H54 (cell line): ENCODE data around the gene USP35.

Experiments
- DNase-seq: peaks from one replicate; pipeline ENCODE4 v3.0.0; 2011; ENCODE audit warnings: low spot score, mixed read lengths; ENCODE audit not compliant: insufficient read length
- FAIRE-seq: peaks from 3 replicates; lab custom pipeline; 2011; peaks lifted over from hg19 to GRCh38; lab: Jason Lieb, UNC
- POLR2A ChIP-seq: IDR thresholded peaks from 2 replicates; pipeline ENCODE4 v1.6.1; 2011; ENCODE audit warnings: low read depth, mild to moderate bottlenecking, low read length

The USP35 gene

DNA sequence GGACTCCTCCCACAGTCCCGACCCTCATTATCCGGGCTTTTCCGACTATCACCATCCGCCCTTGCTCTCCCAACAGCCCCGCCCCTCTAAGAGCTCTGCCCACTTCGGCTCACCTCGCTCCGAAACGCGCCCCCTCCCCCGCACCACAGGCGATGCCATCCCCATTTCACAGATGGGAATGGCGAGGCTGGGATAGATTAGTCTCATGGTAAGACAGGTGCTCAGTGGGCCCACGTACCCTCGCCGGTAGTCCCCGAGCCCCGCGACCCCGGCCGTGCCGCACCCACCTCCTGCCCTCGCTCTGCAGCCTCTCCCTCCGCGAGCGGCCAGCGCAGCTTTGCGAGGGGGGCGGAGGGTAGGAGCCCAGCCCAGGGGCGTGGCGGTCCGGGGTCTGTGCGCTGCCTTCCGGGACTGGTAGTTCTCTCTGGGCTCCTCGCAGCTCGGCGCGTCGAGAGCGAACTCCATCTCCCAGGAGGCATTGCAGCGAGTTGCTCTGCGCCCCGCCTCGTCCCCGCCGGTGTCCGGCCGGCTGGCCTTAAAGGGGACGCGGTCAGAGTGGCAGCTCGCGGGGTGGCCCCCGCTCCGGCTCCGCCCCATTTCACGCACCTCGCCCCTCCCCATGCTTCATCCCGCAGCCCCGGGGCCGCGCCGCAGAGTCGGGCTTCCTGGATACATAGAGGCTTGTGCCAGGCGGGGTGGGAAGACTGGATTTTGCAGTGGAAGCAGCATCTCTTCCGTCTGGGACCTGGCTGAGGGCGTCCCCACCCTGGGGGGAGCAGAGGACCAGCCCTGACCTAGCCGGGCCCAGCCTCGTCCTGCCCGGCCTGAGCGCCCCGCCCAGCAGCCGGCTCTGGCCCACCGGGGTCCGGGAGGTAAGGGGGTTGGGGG lies at the start of gene USP35, which contains the start of gene KCTD21:
Gene USP35, plus strand, starts transcription at position 634 of the 888 bp plus-strand sequence. CDS start 7,327 bp downstream, outside the sequence.
Gene KCTD21, minus strand, starts transcription at position 341 of the 888 bp plus-strand sequence. CDS start 14,072 bp downstream, outside the sequence.
- DNase-seq (peak; percentile 99), FAIRE-seq (peak; percentile 11)
- TF ChIP-seq POLR2A = peak; percentile 90

DNA sequence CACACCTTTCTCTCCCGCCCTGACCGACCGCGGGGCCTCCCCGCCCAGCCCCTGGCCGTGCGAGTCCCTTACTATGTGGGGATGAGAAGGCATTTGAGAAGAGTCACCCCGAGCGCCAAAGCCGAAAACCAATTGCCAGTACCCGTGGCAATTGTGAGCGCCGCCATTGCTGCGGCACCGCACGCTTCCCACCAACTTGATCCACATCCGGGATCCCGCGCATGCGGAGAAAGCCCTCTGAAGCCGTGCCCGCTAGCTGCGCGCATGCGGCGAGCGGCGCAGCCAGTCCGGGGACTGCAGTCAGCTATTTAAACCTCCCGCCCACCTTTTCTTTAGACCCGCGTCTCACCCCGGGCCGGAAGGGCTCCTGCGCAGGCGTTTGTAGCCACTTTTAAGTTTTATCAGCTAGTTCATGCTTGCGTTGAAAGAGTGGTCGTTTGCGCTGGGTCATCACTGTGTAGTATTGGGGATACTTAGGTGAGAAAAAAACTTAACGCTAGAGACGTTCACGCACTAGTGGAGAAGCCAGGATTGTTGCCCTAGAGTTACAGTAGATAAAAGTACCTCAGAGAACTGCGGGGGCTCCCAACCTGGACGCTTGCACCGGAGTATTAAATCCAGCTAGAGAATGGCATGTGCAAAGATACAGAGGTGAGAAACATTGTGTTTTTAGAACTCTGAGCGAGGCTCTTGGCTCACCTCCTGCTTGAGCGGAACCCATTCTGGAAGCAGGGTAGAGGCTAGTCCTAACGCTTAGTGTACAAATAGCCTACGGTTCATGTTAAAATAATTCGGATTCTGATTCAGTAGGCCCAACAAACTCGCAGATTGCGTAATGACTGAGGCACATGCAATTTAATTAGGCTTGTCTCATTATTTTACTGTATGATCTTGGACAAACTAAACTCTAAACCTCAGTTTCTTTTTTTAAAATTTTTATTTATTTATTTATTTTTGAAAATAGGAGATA lies 49.0 kb upstream of the USP35 start, which contains the start of gene ALG8:
Gene ALG8, minus strand, starts transcription at position 205 of the 970 bp plus-strand sequence. Its CDS starts 38 bp downstream, at position 167.
- FAIRE-seq = no peak
- TF ChIP-seq POLR2A = peak; percentile 89

DNA sequence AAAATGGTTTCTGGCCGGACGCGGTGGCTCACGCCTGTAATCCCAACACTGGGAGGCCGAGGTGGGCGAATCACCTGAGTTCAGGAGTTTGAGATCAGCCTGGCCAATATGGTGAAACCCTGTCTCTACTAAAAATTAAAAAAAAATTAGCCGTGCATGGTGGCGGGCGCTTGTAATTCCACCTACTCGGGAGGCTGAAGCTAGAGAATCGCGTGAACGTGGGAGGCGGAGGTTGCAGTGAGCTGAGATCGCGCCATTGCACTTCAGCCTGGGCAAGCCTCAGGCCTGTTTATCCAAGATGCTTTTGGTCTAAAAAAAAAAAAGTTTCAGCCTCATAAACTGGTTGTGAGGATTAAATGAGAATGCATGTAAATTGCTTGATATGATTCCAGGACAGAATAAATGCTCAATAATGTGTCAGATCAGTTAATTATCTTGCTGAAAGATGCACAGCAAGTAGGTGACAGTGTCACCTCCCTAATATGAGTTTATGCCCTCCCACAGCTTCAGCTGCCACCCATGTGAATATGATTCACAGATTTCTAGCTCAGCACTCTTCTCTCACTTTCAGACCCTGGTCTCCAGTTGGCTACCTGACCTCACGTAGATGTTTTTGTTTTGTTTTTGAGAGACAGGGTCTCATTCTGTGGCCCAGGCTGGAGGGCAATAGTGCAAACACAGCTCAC lies 48.2 kb upstream of the USP35 start:
- FAIRE-seq (no peak), DNase-seq (no peak)
- no peak for TF ChIP-seq POLR2A

More for the DNA sequence above, 49.0 kb upstream of the USP35 start, which contains the start of gene ALG8:
- DNase-seq = peak; percentile 99

DNA sequence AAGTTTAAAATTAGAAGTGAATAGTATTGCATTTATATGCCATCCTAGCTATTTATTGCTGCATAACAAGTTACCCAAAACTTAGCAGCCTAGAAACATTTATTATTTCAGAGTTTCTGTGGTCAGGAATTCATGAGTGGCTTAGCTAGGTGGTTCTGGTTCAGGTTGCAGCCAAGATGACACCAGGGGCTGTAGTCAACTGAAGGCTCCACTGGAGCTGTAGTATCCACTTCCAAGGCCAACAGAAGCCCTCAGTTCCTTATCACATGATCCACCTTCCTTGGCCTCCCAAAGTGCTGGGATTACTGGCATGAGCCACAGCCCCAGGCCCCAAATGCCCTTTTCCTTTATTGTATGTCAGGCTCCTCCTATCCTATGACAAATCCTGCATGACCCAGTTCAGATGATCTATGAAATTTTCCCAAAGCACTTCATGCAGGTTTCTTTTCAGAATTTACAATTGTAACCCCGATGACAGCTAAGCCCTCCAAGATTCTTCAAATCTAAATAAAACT lies 43.2 kb upstream of the USP35 start:
- no peak for TF ChIP-seq POLR2A
- FAIRE-seq = no peak
- no peak for DNase-seq

GRCh38 chr11:78147807-78148206 lies 40.9 kb upstream of the USP35 start:
- no peak for FAIRE-seq
- no peak for TF ChIP-seq POLR2A
- DNase-seq = no peak

GRCh38 chr11:78149646-78150045 lies 39.1 kb upstream of the USP35 start:
- no peak for DNase-seq
- no peak for FAIRE-seq
- TF ChIP-seq POLR2A = no peak

DNA sequence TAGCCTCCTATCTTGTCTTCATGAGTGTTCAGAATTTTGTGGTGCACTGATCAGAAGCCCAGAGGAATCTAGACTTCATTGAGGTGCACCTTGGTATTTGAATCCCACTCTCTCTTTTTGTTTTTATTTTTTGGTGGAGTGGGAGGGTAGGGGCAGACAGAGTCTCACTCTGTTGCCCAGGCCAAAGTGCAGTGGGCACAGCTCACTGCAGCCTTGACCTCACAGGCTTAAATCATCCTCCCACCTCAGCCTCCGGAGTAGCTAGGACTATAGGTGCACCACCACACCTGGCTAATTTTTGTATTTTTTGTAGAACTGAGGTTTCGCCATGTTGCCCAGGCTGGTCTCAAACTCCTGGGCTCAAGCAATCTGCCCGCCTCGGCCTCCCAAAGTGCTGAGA lies 38.4 kb upstream of the USP35 start:
- TF ChIP-seq POLR2A = no peak
- DNase-seq = no peak
- no peak for FAIRE-seq

DNA sequence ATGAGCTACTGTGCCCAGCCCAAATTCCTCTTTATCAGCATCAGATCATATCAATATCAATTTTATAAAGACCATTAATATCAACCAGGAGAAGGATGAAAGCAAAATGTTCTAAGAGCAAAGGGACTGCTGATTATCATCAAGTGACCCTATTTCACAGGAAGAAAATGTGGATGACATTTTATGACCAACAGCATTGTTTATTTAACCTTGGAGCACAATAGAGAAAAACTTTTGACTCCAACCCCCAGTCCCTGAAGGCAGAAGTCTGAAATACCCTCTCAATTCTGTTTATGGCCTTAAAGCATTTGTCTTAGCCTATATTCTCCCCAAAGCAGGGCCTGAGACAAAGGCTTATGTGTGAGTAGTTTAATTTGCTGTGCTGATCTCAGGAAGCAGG lies 38.0 kb upstream of the USP35 start:
- FAIRE-seq = no peak
- no peak for DNase-seq
- TF ChIP-seq POLR2A = no peak

- DNase-seq (no peak), FAIRE-seq (no peak)
- no peak for TF ChIP-seq POLR2A
Observed at GRCh38 chr11:78151804-78152203, 36.9 kb upstream of the USP35 start.

DNA sequence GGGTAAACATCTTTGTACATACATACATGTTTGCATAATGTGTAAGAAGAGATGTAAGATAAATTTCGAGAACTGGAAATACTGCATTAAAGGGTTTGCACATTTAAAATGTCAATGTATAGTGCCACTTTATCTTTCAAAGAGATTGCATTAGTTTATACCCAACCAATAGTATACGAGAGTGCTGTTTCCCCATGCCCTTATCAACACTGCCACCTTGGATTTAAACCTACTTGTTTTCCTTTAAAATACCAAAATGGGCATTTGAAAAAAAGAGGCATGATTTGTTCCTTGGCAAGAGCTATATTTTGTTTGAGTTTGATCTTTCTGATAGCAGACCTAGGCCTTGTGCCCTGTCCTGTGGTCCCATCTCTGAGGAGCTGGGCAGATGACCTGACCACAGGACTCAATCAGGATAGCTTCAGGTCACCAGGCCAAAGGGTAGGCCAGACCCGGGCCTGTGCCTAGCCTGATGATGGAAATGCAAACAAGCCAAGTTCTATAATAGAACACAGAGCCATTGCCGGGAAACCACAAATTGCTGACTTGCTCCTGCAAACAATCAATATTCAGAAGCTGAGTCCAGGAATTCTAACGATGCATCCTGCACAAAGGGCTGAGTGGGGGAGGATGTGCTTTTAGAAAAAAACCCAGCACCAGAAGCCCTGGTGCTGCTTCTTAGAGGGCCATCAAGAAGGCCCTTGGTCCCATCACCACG lies 32.4 kb upstream of the USP35 start:
- DNase-seq (no peak), FAIRE-seq (no peak)
- no peak for TF ChIP-seq POLR2A

- no peak for TF ChIP-seq POLR2A
- FAIRE-seq = no peak
- no peak for DNase-seq
Observed at GRCh38 chr11:78158987-78159652, 29.6 kb upstream of the USP35 start.

DNA sequence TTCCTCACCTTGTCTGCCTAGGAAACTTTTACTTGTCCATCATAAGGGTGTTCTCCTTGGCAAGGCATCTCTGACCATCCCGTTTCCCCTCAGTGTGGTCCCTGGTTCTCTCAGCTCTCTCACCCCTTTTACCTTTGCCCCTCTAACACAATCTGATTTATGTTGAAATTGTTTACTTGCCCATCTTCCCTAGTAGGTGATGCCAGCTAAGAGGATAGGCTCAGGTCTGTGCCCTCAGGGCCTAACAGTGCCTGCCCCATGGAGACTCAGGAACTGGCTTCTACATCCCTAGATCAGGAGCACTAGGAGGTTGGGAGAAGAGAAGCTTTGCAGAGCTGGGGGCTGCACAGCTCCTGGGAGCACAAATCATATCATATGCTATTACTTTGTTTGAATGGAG lies 28.2 kb upstream of the USP35 start:
- no peak for TF ChIP-seq POLR2A
- FAIRE-seq (no peak), DNase-seq (no peak)

- FAIRE-seq (no peak), DNase-seq (no peak)
- no peak for TF ChIP-seq POLR2A
Observed at GRCh38 chr11:78161346-78161745, 27.4 kb upstream of the USP35 start.
